ENCODE measurements around the gene SYT5.

SYT5 gene

GRCh38 chr19:55146705-55147273 lies 33.3 kb downstream of the SYT5 start:
- no peak for DNase-seq
- ATAC-seq, result peak; percentile 42

- ATAC-seq, result no peak
- DNase-seq, result peak; percentile 30
These were observed 33.9 kb downstream of the SYT5 start for GRCh38 chr19:55146078-55146704.

GRCh38 chr19:55145232-55145631 lies 34.9 kb downstream of the SYT5 start:
- DNase-seq (no peak), ATAC-seq (no peak)

GRCh38 chr19:55141696-55142095 lies 38.4 kb downstream of the SYT5 start:
- DNase-seq (no peak), ATAC-seq (no peak)

GRCh38 chr19:55137915-55138314 lies 42.2 kb downstream of the SYT5 start:
- DNase-seq, result no peak
- no peak for ATAC-seq

- DNase-seq, result no peak
- ATAC-seq, result no peak
These were observed 43.5 kb downstream of the SYT5 start for GRCh38 chr19:55136399-55137102.

- ATAC-seq, result no peak
- no peak for DNase-seq
These were observed 45.4 kb downstream of the SYT5 start for GRCh38 chr19:55134736-55135135.

DNA sequence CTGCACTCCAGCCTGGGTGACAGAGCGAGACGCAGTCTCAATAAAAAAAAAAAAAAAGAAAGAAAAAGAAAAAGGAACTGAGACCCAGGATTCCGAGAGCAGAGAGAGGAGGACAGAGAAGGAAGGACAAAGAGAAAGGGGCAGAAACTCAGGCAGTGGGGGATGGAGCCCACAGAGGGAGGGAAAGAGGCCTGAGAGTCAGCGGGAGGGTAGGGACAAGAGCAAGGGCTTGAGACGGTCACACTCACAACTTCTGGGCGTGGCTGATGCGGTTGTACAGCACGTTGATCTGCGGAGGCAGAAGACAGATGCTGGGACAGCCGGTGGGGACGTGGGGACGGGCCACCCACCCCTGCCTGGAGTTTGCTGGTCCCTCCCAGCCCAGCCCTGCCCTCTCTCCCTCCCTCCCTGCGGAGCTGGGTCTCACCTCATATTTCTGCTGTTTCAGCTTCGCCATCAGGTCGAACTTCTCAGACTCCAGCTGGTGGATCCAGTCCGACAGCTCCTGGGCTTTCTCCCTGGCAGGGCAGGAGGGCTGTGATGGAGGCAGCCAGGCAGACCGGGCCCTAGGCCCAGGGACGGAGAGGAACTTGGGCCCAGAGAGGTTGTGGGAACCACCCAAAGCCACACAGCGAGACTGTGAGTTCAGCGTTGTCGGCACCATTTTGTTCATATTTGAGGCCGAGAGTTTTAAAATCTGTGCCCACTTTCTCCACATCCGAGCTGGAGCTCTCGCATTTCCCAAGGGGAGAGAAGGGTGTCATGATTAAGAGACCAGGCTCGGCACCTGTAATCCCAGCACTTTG lies 46.2 kb downstream of the SYT5 start:
- DNase-seq, result no peak
- no peak for ATAC-seq

GRCh38 chr19:55132453-55133129 lies 47.5 kb downstream of the SYT5 start:
- DNase-seq, result no peak

DNA sequence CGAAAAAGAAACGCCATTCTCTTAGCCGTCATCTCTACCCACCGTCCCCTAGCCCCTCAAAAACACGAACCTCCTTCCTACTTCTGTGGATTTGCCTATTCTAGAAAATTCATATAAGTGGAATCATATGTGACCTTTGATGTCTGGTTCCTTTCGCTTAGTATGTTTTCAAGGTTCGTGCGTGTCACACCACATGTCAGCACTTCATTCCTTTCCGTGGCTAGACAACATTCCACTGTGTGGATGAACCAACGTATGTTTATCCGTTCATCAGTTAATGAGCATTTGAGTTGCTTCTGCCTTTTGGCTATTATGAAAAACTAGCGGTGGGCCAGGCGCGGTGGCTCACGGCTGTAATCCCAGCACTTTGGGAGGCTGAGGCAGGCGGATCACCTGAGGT lies 48.7 kb downstream of the SYT5 start:
- no peak for DNase-seq
- no peak for ATAC-seq

More at GRCh38 chr19:55132453-55133129, 47.5 kb downstream of the SYT5 start:
- ATAC-seq, result no peak
